Bronchial epithelial cell (primary cell): ENCODE results near the gene COPG2. TPM values are rescaled to one million over a fixed set of nuclear protein-coding genes. Genes with fewer than 3 reads are reported as not detected.

Experiments used
- DNase-seq: peaks from one replicate; pipeline ENCODE4 v3.0.0-alpha.2; 2010; ENCODE audit warnings: low read depth
- FAIRE-seq: peaks from 2 replicates; lab custom pipeline; 2011; peaks lifted over from hg19 to GRCh38; lab: Jason Lieb, UNC
- H3K27me3 ChIP-seq: 2 replicates; pipeline ENCODE4 v1.5.1; 2011; ENCODE audit warnings: low read length; ENCODE audit not compliant: control insufficient read depth, insufficient read depth
- H3K36me3 ChIP-seq: 2 replicates; pipeline ENCODE4 v1.5.1; 2011; ENCODE audit warnings: low read length; ENCODE audit not compliant: control insufficient read depth, insufficient read depth
- H3K4me3 ChIP-seq: 2 replicates; pipeline ENCODE4 v1.5.1; 2011; ENCODE audit warnings: mild to moderate bottlenecking, low read depth, low read length, control low read depth
- total RNA-seq: library from RNA; depleted of rRNA; stranded (reverse); fragments of >200 nt; gene quantifications from 2 replicates; pipeline ENCODE4 v1.2.1, GENCODE V29; 2014
- TF ChIP-seq, protein P1 (sequence below): IDR thresholded peaks from 2 replicates; pipeline ENCODE4 v1.5.1; 2011; ENCODE audit warnings: mild to moderate bottlenecking, moderate library complexity, low read length, control low read depth, inconsistent platforms; ENCODE audit not compliant: insufficient read depth, severe bottlenecking

Gene COPG2
- total RNA-seq, 1 donor from 2014 or later, result 30.3 TPM

DNA sequence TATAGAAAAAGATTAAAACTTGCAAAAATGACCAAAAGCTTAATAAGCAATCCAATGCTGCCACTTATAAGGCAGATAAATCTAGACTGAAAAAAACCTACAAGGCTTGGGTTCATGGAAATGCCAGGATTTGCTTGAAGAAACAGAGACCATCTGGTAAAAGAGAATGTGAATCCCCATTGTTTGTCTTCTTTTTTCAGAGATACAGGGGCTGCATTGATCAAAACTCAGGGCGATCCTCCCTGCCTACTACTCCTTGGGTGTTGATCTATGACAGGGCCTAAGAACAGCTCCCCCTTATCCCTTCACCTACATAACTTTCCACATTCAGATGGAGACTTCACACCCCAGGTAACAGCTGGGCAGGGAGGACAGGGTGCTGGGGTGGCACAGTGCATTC, 21.1 kb upstream of the COPG2 start:
- FAIRE-seq, result no peak
- Histone ChIP-seq H3K36me3 (no peaks in the 10 kb centered on the region), H3K27me3 (no peaks in the 10 kb centered on the region), H3K4me3 (no peak overlapping the region)
- DNase-seq, result no peak
- TF ChIP-seq, protein P1, sequence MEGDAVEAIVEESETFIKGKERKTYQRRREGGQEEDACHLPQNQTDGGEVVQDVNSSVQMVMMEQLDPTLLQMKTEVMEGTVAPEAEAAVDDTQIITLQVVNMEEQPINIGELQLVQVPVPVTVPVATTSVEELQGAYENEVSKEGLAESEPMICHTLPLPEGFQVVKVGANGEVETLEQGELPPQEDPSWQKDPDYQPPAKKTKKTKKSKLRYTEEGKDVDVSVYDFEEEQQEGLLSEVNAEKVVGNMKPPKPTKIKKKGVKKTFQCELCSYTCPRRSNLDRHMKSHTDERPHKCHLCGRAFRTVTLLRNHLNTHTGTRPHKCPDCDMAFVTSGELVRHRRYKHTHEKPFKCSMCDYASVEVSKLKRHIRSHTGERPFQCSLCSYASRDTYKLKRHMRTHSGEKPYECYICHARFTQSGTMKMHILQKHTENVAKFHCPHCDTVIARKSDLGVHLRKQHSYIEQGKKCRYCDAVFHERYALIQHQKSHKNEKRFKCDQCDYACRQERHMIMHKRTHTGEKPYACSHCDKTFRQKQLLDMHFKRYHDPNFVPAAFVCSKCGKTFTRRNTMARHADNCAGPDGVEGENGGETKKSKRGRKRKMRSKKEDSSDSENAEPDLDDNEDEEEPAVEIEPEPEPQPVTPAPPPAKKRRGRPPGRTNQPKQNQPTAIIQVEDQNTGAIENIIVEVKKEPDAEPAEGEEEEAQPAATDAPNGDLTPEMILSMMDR, result no peak

DNA sequence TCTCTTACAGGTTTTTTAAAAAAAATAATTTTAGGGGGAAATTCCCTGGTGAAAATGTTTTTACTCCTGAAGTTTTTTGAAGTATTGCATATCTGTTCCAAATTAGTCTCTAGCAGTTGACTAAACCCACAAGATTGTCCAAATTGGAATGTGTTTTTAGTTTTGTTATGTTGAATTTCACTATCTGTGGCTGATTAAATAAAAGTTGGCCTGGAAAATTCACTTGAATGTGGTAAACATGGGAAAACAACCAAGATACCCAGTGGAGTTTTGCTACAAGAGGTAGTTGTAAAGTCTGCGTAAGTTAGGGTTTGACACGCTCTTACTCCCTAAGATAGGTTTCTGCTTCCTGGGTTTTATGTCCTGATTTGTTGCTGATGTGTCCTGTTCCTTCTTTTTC, 14.5 kb upstream of the COPG2 start:
- no peaks in the 10 kb centered on the region for H3K36me3 ChIP-seq
- no peak for FAIRE-seq

DNA sequence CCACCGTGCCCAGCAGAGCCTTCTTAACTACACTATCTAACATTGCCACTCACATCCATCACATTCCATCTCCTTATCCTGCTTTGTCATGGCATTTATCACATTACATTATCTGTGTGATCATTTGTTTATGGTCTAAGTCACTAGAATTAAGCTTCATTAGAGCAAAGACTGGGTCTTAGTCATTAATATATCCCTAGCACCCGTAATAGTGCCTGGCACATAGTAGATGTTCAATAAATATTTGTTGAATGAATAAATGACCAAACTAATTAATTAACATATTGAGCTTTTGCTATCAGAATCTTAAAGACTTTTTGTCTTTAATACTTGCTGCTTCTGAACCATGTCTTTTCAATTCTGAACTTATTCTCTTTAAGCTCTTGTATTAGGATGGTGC, 5.9 kb upstream of the COPG2 start:
- DNase-seq (no peak), FAIRE-seq (no peak)
- H3K36me3 ChIP-seq, result no peaks in the 10 kb centered on the region
- no peak overlapping the region for H3K4me3 ChIP-seq
- TF ChIP-seq, protein P1, result no peak
- H3K27me3 ChIP-seq, result no peaks in the 10 kb centered on the region

More for the DNA sequence above, 14.5 kb upstream of the COPG2 start:
- Histone ChIP-seq H3K4me3 (no peak overlapping the region), H3K27me3 (peaks cover 1% of the 10 kb centered on the region)
- TF ChIP-seq, protein P1, result no peak
- no peak for DNase-seq

DNA sequence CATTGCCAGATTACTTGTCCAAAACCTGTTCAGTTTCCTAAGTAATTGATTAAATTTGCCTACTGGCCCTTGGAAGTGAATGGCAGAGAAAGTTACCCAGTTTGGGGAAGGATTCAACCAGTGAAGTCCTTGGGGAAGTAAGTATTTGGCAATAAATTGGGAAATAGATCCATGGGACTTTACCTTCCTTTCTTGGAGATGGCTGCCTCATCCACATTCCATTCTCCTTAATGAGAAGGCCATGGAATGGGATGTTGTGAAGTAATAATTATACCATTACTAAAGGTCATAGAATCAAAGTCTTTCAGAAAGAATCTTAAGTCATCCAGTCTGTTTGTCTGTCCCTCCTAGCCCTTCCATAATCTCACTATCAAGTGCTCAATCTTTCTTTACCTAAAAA, 4.5 kb upstream of the COPG2 start:
- TF ChIP-seq, protein P1, result no peak
- DNase-seq, result peak; percentile 53
- H3K4me3 ChIP-seq, result no peak overlapping the region
- H3K27me3 ChIP-seq, result no peaks in the 10 kb centered on the region
- no peak for FAIRE-seq
- H3K36me3 ChIP-seq, result no peaks in the 10 kb centered on the region

DNA sequence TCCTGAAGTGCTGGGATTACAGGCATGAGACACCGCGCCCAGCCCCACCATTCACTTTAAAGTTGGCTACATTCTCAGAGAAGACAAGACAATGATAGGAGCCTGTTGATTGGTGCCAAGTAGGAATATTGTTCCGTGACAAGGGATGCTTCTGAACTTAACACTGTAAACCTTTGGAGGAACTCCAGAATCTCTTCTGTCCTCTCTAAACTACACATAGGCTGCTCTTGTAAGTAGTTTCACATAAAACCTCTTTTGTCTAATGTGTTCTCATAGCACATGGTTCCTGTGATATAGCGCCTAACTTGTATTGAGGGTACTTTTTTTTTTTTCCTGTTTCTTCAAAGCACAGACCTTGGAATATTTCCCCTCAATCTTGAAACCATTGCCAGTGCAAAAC, 3.6 kb upstream of the COPG2 start:
- DNase-seq (no peak), FAIRE-seq (no peak)
- TF ChIP-seq, protein P1, result no peak
- Histone ChIP-seq H3K4me3 (no peak overlapping the region), H3K36me3 (no peaks in the 10 kb centered on the region), H3K27me3 (no peaks in the 10 kb centered on the region)

DNA sequence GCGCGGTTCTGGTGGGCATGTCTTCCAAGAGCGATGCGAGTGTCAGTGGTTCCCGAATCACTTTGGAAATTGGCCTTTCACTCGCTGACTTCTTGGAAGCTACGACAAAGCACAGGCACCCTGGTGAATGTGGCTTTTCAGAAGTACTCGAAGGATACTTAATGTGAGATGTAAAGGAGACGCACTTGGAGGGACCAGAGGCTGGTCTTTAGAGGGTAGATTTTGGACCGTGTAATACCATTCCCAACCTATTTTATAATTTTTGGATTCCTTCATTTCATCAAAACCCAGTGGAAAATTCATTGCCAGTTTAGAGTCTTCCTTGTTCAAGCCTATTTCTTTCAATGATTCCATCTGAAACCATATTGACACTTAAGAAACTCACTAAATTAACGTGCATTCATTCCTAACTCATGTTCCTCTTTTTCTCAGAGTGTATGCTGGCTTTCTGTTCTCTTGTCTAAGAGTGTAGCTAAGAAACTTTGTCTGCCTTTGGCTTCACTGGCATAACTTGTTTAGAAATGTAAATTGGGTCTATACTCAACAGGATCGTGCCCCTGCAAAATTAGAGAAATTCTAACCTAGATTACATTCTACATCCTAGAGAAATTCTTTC, 645 bp upstream of the COPG2 start:
- H3K36me3 ChIP-seq, result no peaks in the 10 kb centered on the region
- DNase-seq (peak; percentile 15), FAIRE-seq (no peak)
- H3K27me3 ChIP-seq, result no peaks in the 10 kb centered on the region
- H3K4me3 ChIP-seq, result peak overlapping the region; percentile 77
- TF ChIP-seq, protein P1, result no peak
